SK-MEL-5 (cell line): ENCODE measurements around the gene RRAGD. TPM values are rescaled to one million over a fixed set of nuclear protein-coding genes. Genes with fewer than 3 reads are reported as not detected.

Experiments used
- DNase-seq: peaks from one replicate; pipeline ENCODE4 v3.0.0-alpha.2; 2016; ENCODE audit warnings: low read depth, low spot score
- in situ Hi-C: cut with HindIII; loops from 2 replicates; pipeline ENCODE4 v1.10.0; 2016; ENCODE audit warnings: low sequenced_read_pairs, high pct_unique_total_duplicates, low pct_unique_long_range_greater_than_20kb
- total RNA-seq: library from RNA; depleted of rRNA; stranded (reverse); fragments of >200 nt; shearing (Covaris generic); gene quantifications from 2 replicates; pipeline ENCODE4 v1.2.3, GENCODE V29; 2014; rRNA removed

RRAGD gene
- total RNA-seq, 1 experiment from 2014 or later, result 165 TPM

GRCh38 chr6:89321131-89321970 lies 90.7 kb downstream of the RRAGD start:
- DNase-seq, result no peak
- in situ Hi-C loops, result no loop called here

- no peak for DNase-seq
- in situ Hi-C loops, result no loop called here
Observed at GRCh38 chr6:89320012-89320559, 92.0 kb downstream of the RRAGD start.

GRCh38 chr6:89317067-89317466 lies 95.0 kb downstream of the RRAGD start:
- in situ Hi-C loops, result no loop called here
- no peak for DNase-seq

- no peak for DNase-seq
- in situ Hi-C loops, result no loop called here
Observed at GRCh38 chr6:89315249-89315885, 96.7 kb downstream of the RRAGD start, which contains the start of gene GABRR2. Gene GABRR2 (minus strand): TSS chr6:89315299. CDS start chr6:89315165, 134 bp downstream.

- in situ Hi-C loops, result no loop called here
- no peak for DNase-seq
Observed at GRCh38 chr6:89314692-89315091, 97.4 kb downstream of the RRAGD start.

Other genes with a start within 250 kb of the RRAGD start
- not detected in 2 replicates for gene GABRR1, start 194.9 kb downstream of the RRAGD start, total RNA-seq
- gene GABRR2, start 97.0 kb downstream of the RRAGD start, total RNA-seq, result not detected in 2 replicates
- 46.1 and 47.8 TPM in 2 replicates for gene UBE2J1, start 59.6 kb downstream of the RRAGD start, total RNA-seq
- 19.3 and 28.1 TPM in 2 replicates for gene ANKRD6, start 20.9 kb upstream of the RRAGD start, total RNA-seq
- 35.2 and 35.4 TPM in 2 replicates for gene LYRM2, start 226.5 kb upstream of the RRAGD start, total RNA-seq